ENCODE results near the gene THRB.

Gene THRB

GRCh38 chr3:24255414-24255813 is 239.2 kb downstream of the THRB start:
- no peak for DNase-seq

- no peak for DNase-seq
These were observed 240.0 kb downstream of the THRB start for GRCh38 chr3:24254649-24255048.

GRCh38 chr3:24253336-24253735 is 241.3 kb downstream of the THRB start:
- no peak for DNase-seq

GRCh38 chr3:24249523-24249922 is 245.1 kb downstream of the THRB start:
- no peak for DNase-seq

- no peak for DNase-seq
These were observed 249.6 kb downstream of the THRB start for GRCh38 chr3:24245056-24245455.

- no peak for DNase-seq
These were observed 250.2 kb downstream of the THRB start for GRCh38 chr3:24244491-24244890.

GRCh38 chr3:24242012-24242698 is 252.5 kb downstream of the THRB start:
- no peak for DNase-seq

GRCh38 chr3:24240306-24240705 is 254.3 kb downstream of the THRB start:
- DNase-seq: no peak

- DNase-seq: no peak
These were observed 256.5 kb downstream of the THRB start for GRCh38 chr3:24237971-24238706.

- no peak for DNase-seq
These were observed 259.5 kb downstream of the THRB start for GRCh38 chr3:24235121-24235520.

- DNase-seq: no peak
These were observed 261.9 kb downstream of the THRB start for GRCh38 chr3:24232784-24233183.

GRCh38 chr3:24229468-24230221 is 265.0 kb downstream of the THRB start:
- no peak for DNase-seq

- DNase-seq: no peak
These were observed 267.0 kb downstream of the THRB start for GRCh38 chr3:24227635-24228034.

GRCh38 chr3:24226397-24226796 is 268.3 kb downstream of the THRB start:
- DNase-seq: no peak

- DNase-seq: no peak
These were observed 269.2 kb downstream of the THRB start for GRCh38 chr3:24225385-24225950.

GRCh38 chr3:24224666-24225384 is 269.8 kb downstream of the THRB start:
- DNase-seq: no peak

- DNase-seq: no peak
These were observed 272.4 kb downstream of the THRB start for GRCh38 chr3:24222165-24222805.

GRCh38 chr3:24220859-24221657 is 273.6 kb downstream of the THRB start:
- no peak for DNase-seq

GRCh38 chr3:24215502-24215901 is 279.1 kb downstream of the THRB start:
- no peak for DNase-seq

- DNase-seq: no peak
These were observed 283.3 kb downstream of the THRB start for GRCh38 chr3:24211381-24211780.

GRCh38 chr3:24202071-24202470 is 292.6 kb downstream of the THRB start:
- DNase-seq: no peak
